Measurements from ENCODE around the gene MPPE1.

MPPE1 gene

DNA sequence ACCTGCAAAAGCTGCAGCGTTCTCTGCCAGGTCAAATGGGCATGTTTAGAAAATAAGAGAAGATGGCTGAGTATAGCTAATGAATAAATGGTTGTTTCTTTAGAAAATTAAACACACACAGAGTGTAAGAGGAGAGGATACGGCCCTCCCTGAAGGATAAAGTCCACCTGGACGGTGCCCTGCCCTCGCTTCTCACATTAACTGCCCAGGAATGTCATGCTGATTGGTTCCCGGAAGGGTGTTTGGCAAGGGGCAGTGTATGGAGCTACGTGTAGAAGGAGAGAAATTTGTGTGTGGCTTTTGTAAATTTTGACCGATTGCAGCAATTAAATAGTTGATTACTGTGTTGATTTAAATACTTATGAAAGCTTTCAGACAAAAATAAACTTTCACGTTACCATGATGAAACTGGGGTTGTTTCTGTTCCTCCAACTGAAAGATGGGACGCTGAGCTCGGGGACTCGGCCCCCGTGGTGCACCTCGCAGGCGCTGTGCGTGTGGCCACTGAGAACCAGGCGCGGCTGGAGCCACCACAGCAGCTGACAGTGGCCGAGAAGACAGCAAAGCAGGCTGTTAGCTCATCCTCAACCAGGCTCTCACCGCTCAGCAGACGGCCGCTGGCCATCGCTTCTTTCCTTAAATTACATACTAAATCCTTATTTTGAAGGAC is 22.7 kb downstream of the MPPE1 start:
- no peak for DNase-seq (ENCODE audit: low read depth in 2 of 3, low spot score in 1 of 3)

DNA sequence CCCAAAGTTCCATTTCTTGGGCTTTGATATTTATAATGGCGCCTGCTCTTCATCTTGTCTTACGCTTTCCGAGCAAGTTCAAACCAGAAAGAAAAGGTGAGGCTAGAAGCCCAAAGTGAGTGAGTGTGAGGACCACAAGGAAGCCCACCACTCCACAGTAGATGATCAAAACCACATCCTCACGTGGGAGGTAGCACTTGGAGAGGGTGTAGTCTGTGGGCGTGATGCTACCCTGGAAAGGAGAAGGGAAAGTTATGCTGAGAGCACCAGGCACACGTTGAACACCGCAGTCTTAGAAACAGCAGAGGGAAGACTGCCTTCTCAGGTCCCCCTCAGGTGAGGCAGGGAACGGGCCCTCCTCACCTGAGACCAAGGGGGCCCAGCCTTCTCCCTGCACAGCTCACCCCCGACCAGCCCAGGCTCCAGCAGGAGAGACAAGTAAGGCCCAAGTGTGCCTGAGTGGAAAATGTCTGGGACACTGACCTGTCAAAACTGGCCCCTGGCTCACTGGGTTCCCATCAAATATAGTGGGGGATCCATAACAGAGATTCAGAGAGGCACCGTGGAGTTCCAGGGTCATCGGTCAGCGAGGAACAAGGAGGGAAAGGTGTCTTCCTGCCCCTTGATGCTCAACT is 23.6 kb downstream of the MPPE1 start:
- DNase-seq (ENCODE audit: low read depth in 2 of 3, low spot score in 1 of 3): no peak

GRCh38 chr18:11883153-11883552 is 25.0 kb downstream of the MPPE1 start:
- DNase-seq (ENCODE audit: low read depth in 2 of 3, low spot score in 1 of 3): no peak

- no peak for DNase-seq (ENCODE audit: low read depth in 2 of 3, low spot score in 1 of 3)
These were observed 25.5 kb downstream of the MPPE1 start for GRCh38 chr18:11882636-11883035.

GRCh38 chr18:11880586-11881304 is 27.4 kb downstream of the MPPE1 start:
- DNase-seq (ENCODE audit: low read depth in 2 of 3, low spot score in 1 of 3): no peak

DNA sequence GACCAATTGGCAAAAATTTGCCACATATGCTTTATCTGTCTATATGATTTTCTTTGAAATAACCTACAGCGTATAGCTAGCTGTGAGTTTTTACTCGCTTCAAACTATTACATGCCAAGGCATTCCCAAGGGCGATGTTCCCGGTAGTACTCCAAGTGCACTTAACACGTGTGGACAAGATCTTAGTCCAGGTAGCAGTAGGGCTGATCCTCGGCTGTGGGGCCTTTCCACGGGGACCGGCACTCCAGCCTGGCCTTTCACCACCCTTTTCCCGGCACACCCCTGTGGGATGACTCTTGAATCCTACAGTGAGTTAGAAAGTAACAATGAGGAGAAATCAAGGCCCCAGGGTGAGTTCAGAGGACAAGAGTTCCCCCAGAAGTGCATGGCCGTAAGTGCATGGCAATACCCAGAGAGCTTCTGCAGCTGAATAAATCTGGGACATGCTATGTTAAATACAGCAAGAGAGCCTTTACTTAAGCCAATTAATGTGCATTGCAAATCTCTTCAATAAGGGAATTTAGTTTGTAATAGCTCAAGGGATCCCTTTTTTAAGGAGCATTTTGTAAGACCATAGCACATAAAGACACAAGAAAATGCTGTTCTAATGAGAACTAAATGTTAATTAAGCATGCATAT is 30.5 kb downstream of the MPPE1 start:
- DNase-seq (ENCODE audit: low read depth in 2 of 3, low spot score in 1 of 3): no peak

- DNase-seq (ENCODE audit: low read depth in 2 of 3, low spot score in 1 of 3): no peak
These were observed 33.4 kb downstream of the MPPE1 start for GRCh38 chr18:11874676-11875075.

DNA sequence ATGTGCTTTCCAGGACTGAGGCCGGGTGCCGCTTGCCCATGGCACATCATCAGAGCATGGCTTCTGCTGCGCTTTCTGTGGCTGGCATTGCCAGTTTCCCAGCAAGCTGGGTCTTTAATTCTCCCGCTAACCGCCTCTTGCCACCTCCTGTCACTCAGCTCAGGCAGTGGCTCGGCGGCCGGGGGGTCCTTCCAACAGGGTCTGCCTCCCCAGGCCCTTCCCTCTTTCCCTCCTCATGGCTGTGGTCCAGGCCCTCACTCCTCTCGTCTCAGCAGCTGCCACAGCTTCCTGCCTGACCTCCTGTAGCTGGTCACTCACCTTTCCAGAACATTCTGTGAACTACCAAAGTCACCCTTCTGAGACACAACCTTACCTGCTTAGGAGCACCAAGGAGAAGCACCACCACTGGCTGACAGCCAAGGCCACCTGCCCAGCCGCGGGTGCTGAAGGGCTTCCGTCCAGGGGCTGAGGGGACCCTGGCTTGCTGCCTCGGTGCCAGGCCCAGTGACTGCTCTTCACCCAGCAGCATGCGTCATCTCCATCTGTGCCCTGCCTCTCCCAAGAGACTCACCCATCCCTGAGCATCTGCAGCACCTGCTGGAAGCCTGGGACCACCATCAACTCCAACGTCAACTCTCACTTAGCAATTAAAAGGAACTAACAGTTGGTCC is 34.3 kb downstream of the MPPE1 start:
- no peak for DNase-seq (ENCODE audit: low read depth in 2 of 3, low spot score in 1 of 3)

DNA sequence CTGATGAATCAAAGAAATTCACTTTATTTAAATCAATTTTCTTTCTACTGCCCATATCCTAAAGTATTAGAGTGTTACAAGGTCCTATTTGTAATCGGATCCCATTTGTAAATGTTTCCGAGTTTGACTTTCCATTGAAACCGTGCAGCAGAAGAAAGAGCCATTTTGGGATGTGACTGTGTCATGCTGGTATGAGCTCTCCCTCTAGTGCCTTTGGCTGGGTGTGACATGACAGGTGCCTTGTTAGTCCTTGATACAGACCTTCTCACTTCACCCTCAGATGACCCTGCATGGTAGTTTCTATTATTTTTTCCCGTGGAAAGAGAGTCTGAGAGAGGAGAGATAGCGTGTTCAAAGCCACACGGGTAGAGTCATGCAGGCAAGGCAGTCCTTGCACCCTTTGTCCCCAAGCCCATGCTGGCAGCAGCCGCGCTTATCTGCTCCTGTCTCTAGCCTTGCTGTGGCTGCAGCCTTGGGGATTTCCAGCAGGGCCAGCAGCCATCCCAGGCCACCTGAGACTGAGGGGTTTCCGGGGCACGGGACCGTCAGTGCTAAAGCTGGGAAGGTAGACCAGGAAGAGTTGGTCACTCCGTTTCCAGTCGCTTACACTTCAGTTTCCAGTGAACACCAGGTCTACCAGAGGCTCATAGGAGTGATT is 35.5 kb downstream of the MPPE1 start:
- DNase-seq (ENCODE audit: low read depth in 2 of 3, low spot score in 1 of 3): no peak

GRCh38 chr18:11871501-11871900 is 36.6 kb downstream of the MPPE1 start:
- no peak for DNase-seq (ENCODE audit: low read depth in 2 of 3, low spot score in 1 of 3)

DNA sequence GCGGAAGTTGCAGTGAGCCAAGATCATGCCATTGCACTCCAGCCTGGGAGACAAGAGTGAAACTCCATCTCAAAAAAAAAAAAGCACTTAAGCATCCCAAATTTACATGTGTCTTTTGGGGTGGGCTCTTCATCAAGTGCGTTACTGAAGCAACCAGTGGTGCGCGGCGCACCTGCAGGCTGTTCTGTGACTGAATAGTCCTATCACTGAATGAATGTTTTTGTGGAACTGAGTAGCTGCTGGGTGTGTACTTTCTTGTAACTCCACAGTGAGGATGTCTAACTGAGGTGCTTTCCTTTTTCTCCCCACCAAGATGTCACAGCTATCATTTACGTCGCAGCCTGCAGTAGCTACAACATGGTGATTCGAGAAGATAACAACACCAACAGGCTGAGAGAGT is 39.9 kb downstream of the MPPE1 start:
- no peak for DNase-seq (ENCODE audit: low read depth in 2 of 3, low spot score in 1 of 3)

- no peak for DNase-seq (ENCODE audit: low read depth in 2 of 3, low spot score in 1 of 3)
These were observed 41.4 kb downstream of the MPPE1 start for GRCh38 chr18:11866764-11867163.

DNA sequence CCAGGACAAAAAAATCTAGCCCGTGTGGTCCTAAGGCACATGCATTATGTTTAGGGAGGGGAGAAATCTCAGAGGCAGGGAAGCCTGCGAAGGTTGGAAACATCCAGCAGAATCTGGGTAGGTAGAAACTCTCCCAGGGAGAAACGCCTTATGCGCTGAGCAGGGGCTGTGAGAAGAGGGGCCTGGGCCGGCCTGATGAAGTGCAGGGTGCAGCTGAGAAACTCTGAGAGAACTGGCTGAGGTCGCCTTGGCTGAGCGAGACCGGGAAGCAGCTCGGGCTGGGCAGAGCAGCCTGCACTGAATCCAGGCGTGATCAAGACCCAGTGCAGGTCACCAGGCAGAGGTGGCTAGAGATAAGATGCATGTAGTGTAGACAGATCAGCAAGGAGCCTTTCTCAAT is 41.8 kb downstream of the MPPE1 start:
- DNase-seq (ENCODE audit: low read depth in 2 of 3, low spot score in 1 of 3): no peak

GRCh38 chr18:11865071-11865470 is 43.0 kb downstream of the MPPE1 start:
- no peak for DNase-seq (ENCODE audit: low read depth in 2 of 3, low spot score in 1 of 3)

DNA sequence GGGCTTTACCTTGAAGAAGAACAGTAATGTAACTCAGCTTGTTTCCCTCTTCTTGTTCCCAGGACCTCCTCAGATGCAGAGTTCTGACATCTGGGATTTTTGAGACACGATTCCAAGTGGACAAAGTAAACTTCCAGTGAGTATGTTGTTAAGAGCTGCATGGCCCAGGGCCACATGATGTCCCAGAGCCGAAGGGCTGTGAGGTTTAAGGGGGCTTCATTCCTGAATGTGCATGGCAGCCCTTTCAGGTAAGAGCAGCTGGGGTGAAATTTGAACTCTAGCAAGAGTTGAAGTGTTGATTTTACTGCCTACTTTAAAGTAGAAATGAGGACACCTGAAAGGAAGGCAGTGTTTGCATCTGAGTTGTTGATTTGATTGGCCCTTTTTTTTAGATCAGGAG is 43.6 kb downstream of the MPPE1 start:
- DNase-seq (ENCODE audit: low read depth in 2 of 3, low spot score in 1 of 3): no peak

- no peak for DNase-seq (ENCODE audit: low read depth in 2 of 3, low spot score in 1 of 3)
These were observed 45.5 kb downstream of the MPPE1 start for GRCh38 chr18:11862468-11863137.

DNA sequence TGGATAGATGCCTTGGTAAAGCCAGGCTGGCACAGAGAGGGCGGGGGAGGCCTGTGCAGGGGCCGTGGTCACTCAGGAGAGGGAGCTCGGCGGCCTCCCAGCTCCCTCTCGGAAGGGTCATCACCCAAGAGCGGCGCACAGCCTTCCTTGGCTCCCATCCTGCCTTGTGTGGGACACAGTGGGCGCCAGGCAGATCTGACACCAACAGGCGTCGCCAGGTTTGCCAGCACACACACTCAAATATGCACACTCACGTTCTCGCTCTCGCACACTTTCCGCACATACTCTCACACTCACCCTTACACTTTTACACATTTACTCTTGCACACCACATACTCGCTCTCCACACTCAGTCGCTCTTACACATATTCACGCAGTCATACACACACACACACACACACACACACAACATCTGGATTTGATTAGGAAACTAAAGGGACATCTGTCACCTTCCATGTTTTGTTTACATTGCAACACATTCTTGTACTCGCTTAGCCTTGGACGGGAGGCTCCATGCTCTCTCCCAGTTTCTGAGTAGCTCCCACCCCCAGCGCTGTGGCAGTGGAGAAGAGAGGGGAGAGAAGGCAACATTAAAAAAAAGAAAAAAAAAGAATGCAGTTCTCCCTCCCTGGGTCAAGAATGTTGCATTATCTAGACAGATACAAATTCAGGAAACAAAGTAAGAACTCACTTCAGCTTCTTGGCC is 46.4 kb downstream of the MPPE1 start:
- no peak for DNase-seq (ENCODE audit: low read depth in 2 of 3, low spot score in 1 of 3)

DNA sequence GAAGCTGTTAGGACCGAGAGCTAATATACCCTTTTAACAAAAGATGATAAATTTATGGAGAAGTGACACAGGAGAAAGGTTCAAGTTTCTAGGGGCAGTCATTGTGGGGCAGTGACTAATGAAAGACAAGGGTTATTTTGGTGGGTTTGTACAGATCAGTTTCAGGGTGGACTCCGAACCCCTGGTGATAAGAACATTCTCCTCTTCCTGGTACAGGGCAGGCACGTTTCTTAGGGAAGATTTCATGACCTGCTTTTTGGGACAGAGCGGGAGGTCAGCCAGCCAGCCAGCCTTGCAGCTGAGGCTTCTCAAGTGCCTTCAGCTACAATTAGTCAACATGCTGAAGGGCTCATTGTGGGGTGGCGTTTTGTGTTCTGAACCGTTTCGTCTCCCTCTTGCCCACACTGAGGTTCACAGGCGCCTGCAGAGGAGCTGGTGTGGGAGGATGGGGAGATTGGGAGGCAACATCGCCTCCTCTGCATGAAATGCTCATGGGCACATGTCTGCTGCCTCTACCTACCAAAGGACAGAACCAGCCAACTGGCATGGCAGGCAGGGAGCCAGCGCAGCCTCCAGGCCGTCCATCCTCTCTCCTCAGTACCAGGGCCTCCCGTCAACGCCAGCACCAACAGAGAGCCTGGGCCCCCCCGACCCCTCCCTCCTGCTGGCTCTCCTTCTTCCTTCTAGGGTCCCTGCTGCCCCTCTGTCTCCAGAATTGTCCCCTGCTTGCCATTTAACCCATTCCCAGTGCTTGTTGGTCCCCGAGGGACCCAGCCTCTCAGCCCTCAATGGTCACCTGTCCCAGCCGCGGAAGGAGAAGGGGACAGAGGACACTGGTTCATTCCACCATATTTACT is 47.3 kb downstream of the MPPE1 start:
- DNase-seq (ENCODE audit: low read depth in 2 of 3, low spot score in 1 of 3): no peak

DNA sequence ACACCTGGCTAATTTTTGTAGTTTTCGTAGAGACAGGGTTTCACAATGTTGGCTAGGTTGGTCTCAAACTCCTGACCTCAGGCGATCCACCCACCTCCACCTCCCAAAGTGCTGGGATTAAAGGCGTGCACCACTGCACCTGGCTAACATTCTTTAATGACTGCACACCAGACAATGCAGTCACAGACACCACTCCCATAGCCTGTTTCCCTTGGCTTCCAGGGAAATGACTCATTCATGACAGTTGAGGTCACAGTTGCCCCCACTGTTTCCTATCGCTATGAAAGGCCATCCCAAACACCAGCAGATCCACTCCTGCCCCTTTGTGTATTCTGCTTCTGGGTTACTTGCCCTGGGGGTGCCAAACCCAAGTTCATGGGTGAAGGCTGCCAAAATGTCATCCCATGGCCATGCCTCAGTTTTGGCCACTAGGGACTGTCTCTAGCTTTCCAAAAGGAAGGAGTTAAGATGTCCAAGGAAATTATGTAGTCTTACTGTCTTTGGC is 48.2 kb downstream of the MPPE1 start:
- no peak for DNase-seq (ENCODE audit: low read depth in 2 of 3, low spot score in 1 of 3)
